H9 (cell line): ENCODE measurements around the gene CGAS. TPM values are rescaled to one million over a fixed set of nuclear protein-coding genes. Genes with fewer than 3 reads are reported as not detected.

Experiments used
- DNase-seq: peaks from one replicate; pipeline ENCODE4 v3.0.0-alpha.2; 2017
- H2AFZ ChIP-seq: one replicate; pipeline ENCODE4 v1.6.1; 2013; ENCODE audit warnings: mild to moderate bottlenecking, low read length, control low read depth, moderate library complexity
- H2AK5ac ChIP-seq: 2 replicates; pipeline ENCODE4 v1.6.1; 2013; ENCODE audit warnings: low read length, control low read depth, mixed read lengths; ENCODE audit not compliant: insufficient read length
- H2BK120ac ChIP-seq: one replicate; pipeline ENCODE4 v1.6.1; 2013; ENCODE audit warnings: low read depth, mild to moderate bottlenecking, low read length, control low read depth, inconsistent platforms; ENCODE audit not compliant: poor library complexity, severe bottlenecking
- H2BK12ac ChIP-seq: 2 replicates; pipeline ENCODE4 v1.6.1; 2013; ENCODE audit warnings: low read length, control low read depth, mixed read lengths, low read depth; ENCODE audit not compliant: insufficient read length
- H2BK15ac ChIP-seq: 2 replicates; pipeline ENCODE4 v1.6.1; 2013; ENCODE audit warnings: low read depth, low read length, control low read depth
- H2BK20ac ChIP-seq: one replicate; pipeline ENCODE4 v1.6.1; 2013; ENCODE audit warnings: low read depth, mild to moderate bottlenecking, low read length, control low read depth, inconsistent platforms; ENCODE audit not compliant: poor library complexity, severe bottlenecking
- H2BK5ac ChIP-seq: 2 replicates; pipeline ENCODE4 v1.6.1; 2013; ENCODE audit warnings: low read length, control low read depth, mixed read lengths; ENCODE audit not compliant: insufficient read length
- H3K14ac ChIP-seq: 2 replicates; pipeline ENCODE4 v1.6.1; 2013; ENCODE audit warnings: low read length, control low read depth; ENCODE audit not compliant: insufficient read depth
- H3K18ac ChIP-seq: 2 replicates; pipeline ENCODE4 v1.6.1; 2013; ENCODE audit warnings: low read depth, mild to moderate bottlenecking, mixed read lengths, low read length, control low read depth; ENCODE audit not compliant: insufficient read length
- H3K23ac ChIP-seq: 2 replicates; pipeline ENCODE4 v1.6.1; 2013; ENCODE audit warnings: low read length, control low read depth, mixed read lengths, low read depth; ENCODE audit not compliant: insufficient read length
- H3K23me2 ChIP-seq: 2 replicates; pipeline ENCODE4 v1.6.1; 2013; ENCODE audit warnings: low read depth, mild to moderate bottlenecking, mixed read lengths, low read length, control low read depth; ENCODE audit not compliant: insufficient read length, poor library complexity, severe bottlenecking
- H3K27ac ChIP-seq: 2 replicates; pipeline ENCODE4 v1.5.1; 2013; ENCODE audit warnings: low read length, control low read depth, mixed read lengths, low read depth; ENCODE audit not compliant: insufficient read length
- H3K27me3 ChIP-seq: 2 replicates; pipeline ENCODE4 v1.6.1; 2013; ENCODE audit warnings: low read length, control low read depth, inconsistent platforms; ENCODE audit not compliant: insufficient read depth
- H3K4ac ChIP-seq: 2 replicates; pipeline ENCODE4 v1.6.1; 2013; ENCODE audit warnings: low read depth, mild to moderate bottlenecking, control low read depth, inconsistent platforms, low read length, moderate library complexity
- H3K4me1 ChIP-seq: 2 replicates; pipeline ENCODE4 v1.6.1; 2013; ENCODE audit warnings: low read length, control low read depth, inconsistent platforms; ENCODE audit not compliant: insufficient read depth
- H3K4me2 ChIP-seq: 2 replicates; pipeline ENCODE4 v1.6.1; 2013; ENCODE audit warnings: low read length, control low read depth, mixed read lengths; ENCODE audit not compliant: insufficient read length, insufficient read depth
- H3K56ac ChIP-seq: 2 replicates; pipeline ENCODE4 v1.6.1; 2013; ENCODE audit warnings: low read depth, mild to moderate bottlenecking, mixed read lengths, low read length, control low read depth; ENCODE audit not compliant: insufficient read length
- H3K79me1 ChIP-seq: 2 replicates; pipeline ENCODE4 v1.6.1; 2013; ENCODE audit warnings: low read depth, mild to moderate bottlenecking, moderate library complexity, low read length, control low read depth, inconsistent platforms; ENCODE audit not compliant: insufficient read depth, poor library complexity, severe bottlenecking
- H3K79me2 ChIP-seq: 2 replicates; pipeline ENCODE4 v1.6.1; 2013; ENCODE audit warnings: low read length, control low read depth, inconsistent platforms; ENCODE audit not compliant: insufficient read depth
- H3K9ac ChIP-seq: 2 replicates; pipeline ENCODE4 v1.6.1; 2013; ENCODE audit warnings: low read length, control low read depth, mixed read lengths; ENCODE audit not compliant: insufficient read length; ENCODE audit errors: extremely low read depth
- H3K9me3 ChIP-seq: one replicate; pipeline ENCODE4 v1.6.1; 2013; ENCODE audit warnings: low read depth, low read length, inconsistent platforms; ENCODE audit not compliant: control insufficient read depth
- H3T11ph ChIP-seq: one replicate; pipeline ENCODE4 v1.6.1; 2013; ENCODE audit warnings: mild to moderate bottlenecking, low read length, control low read depth, inconsistent platforms
- H4K20me1 ChIP-seq: one replicate; pipeline ENCODE4 v1.6.1; 2013; ENCODE audit not compliant: control insufficient read depth, insufficient read length, insufficient read depth
- H4K5ac ChIP-seq: 2 replicates; pipeline ENCODE4 v1.6.1; 2013; ENCODE audit warnings: low read depth, mild to moderate bottlenecking, mixed read lengths, low read length, control low read depth; ENCODE audit not compliant: insufficient read length
- H4K8ac ChIP-seq: replicated peaks from 2 replicates; pipeline ENCODE4 v1.6.1; 2013; ENCODE audit warnings: low read length, control low read depth, mixed read lengths, low read depth; ENCODE audit not compliant: insufficient read length
- H4K91ac ChIP-seq: 2 replicates; pipeline ENCODE4 v1.6.1; 2013; ENCODE audit warnings: low read depth, mild to moderate bottlenecking, moderate library complexity, mixed read lengths, low read length, control low read depth; ENCODE audit not compliant: insufficient read length
- H3K27ac Mint-ChIP-seq, 3 experiments: 2 replicates in 2 of 3; 3 replicates in 1 of 3; pipeline ENCODE4 v1.8.0; 2020 to 2021; ENCODE audit warnings: mixed read lengths in 3 of 3, mild to moderate bottlenecking in 1 of 3, moderate library complexity in 1 of 3
- H3K27me3 Mint-ChIP-seq: 2 replicates; pipeline ENCODE4 v1.8.0; 2021; ENCODE audit warnings: low read depth, mild to moderate bottlenecking, moderate library complexity, mixed read lengths
- H3K36me3 Mint-ChIP-seq, 3 experiments: 2 replicates in 2 of 3; 3 replicates in 1 of 3; pipeline ENCODE4 v1.8.0; 2020 to 2021; ENCODE audit warnings: low read depth in 3 of 3, mixed read lengths in 3 of 3; ENCODE audit not compliant: insufficient read depth in 1 of 3
- H3K4me1 Mint-ChIP-seq, 2 experiments: 2 replicates each; pipeline ENCODE4 v1.8.0; 2020; ENCODE audit warnings: mixed read lengths in 2 of 2
- H3K4me3 Mint-ChIP-seq, 2 experiments: 2 replicates in 1 of 2; 3 replicates in 1 of 2; pipeline ENCODE4 v1.8.0; 2020 to 2021; ENCODE audit warnings: mild to moderate bottlenecking in 2 of 2, mixed read lengths in 2 of 2, moderate library complexity in 1 of 2
- H3K9me3 Mint-ChIP-seq, 2 experiments: 2 replicates in 1 of 2; 3 replicates in 1 of 2; pipeline ENCODE4 v1.8.0; 2020; ENCODE audit warnings: mild to moderate bottlenecking in 2 of 2, mixed read lengths in 2 of 2, moderate library complexity in 1 of 2
- CTCF ChIP-seq: fragments of 200-600 bp; sonication (generic); conservative IDR thresholded peaks from 3 replicates; pipeline ENCODE4 v1.8.0; 2021; ENCODE audit warnings: antibody characterized with exemption, mild to moderate bottlenecking
- WGBS: extraction: QIAGEN DNeasy Blood & Tissue Kit; methylation state at CpG from one replicate; pipeline ENCODE4 v1.1.7; 2013; ENCODE audit warnings: missing lambda C conversion rate, low lambda C conversion rate, mixed read lengths; ENCODE audit not compliant: insufficient read length; ENCODE audit errors: extremely low coverage; 5-methylcytosine and 5-hydroxymethylcytosine counted together
- total RNA-seq: library from RNA; stranded (reverse); gene quantifications from 2 replicates; pipeline ENCODE4 v1.2.1, GENCODE V29; 2021

The CGAS gene
- total RNA-seq, 1 experiment from 2014 or later = 1.7 TPM

DNA sequence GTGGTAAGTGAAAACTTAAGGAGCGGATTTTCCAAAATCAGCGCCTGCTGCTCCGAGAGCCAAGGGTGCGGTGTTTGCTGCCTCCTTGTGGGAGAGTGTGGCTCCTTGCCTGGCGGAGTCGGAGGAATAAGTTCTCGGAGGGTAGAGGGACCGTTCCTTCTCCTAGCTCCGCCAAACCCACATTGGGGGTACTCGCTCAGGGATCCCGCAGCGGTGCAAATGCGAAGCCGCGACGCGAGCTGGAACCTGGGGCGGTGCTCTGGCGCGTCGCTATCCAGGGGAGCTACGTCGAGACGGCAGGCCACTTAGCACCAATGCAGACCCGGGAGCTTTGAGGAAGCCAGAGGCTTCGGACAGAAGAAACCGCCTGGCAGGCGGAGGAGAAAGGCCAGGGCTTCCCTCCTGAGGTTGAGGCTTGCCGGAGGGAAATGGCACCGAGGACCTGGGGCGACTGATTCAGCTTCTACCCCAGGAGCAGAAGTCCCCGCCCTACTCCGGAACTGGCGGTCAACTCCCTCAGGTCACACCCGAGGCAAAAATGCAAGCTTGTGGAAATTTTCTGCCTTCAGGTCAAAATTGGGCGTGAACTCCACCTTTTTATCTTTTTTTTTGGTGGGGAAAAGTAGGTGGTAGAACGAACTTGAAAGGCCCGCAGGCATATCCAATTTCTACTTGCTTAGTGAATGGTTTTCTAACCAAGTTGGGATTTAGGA lies 63.1 kb downstream of the CGAS start:
- Histone ChIP-seq H3K79me2 (no peaks in the 10 kb centered on the region), H2BK15ac (no peak overlapping the region), H2BK5ac (no peak overlapping the region), H3K79me1 (no peaks in the 10 kb centered on the region), H3K14ac (peak overlapping the region; percentile 62), H3K27me3 (no peaks in the 10 kb centered on the region), H4K20me1 (no peaks in the 10 kb centered on the region), H2BK20ac (no peak overlapping the region), H3K9me3 (no peaks in the 10 kb centered on the region), H3K9ac (peak overlapping the region; percentile 8), H2BK12ac (no peak overlapping the region), H3K4me1 (no peaks in the 10 kb centered on the region), H4K5ac (no peak overlapping the region), H3K23ac (no peak overlapping the region), H3K18ac (peak overlapping the region; percentile 44), H3K4me2 (peak overlapping the region; percentile 62), H2BK120ac (no peak overlapping the region), H4K8ac (no peak overlapping the region), H4K91ac (no peak overlapping the region), H3T11ph (no peak overlapping the region), H3K27ac (no peak overlapping the region), H2AK5ac (no peak overlapping the region), H2AFZ (peak overlapping the region; percentile 24), H3K56ac (no peak overlapping the region), H3K4ac (no peak overlapping the region), H3K23me2 (peaks cover 7% of the 10 kb centered on the region)
- Mint-ChIP-seq H3K9me3 (no peaks in the 10 kb centered on the region; a peak in 2 of 5 replicates), H3K27ac (peak overlapping the region; percentile 61 to 87 (median 85); a peak in 6 of 7 replicates), H3K4me3 (peak overlapping the region; percentile 75 to 79), H3K36me3 (no peaks in the 10 kb centered on the region), H3K4me1 (peaks cover 14 to 16% of the 10 kb centered on the region in 2 experiments), H3K27me3 (peaks cover 3% of the 10 kb centered on the region)
- peak; percentile 86 for TF ChIP-seq CTCF
- DNase-seq = peak; percentile 86
- WGBS = no CpG with 5 or more reads among the region's 38 CpGs
